GM12801 (cell line): ENCODE data around the gene MBNL1.

Experiments used
- CTCF ChIP-seq: IDR thresholded peaks from one replicate; pipeline ENCODE4 v1.5.1; 2011; ENCODE audit warnings: control low read depth; ENCODE audit not compliant: insufficient read length; ENCODE audit errors: extremely low read depth

MBNL1 gene

GRCh38 chr3:152241142-152242017, 27.3 kb upstream of the MBNL1 start:
- no peak for TF ChIP-seq CTCF

- no peak for TF ChIP-seq CTCF
Measured at GRCh38 chr3:152243301-152243711, 25.4 kb upstream of the MBNL1 start.

GRCh38 chr3:152243721-152244516, 24.8 kb upstream of the MBNL1 start:
- no peak for TF ChIP-seq CTCF

- TF ChIP-seq CTCF: no peak
Measured at GRCh38 chr3:152244517-152244888, 24.2 kb upstream of the MBNL1 start.

- TF ChIP-seq CTCF: no peak
Measured at GRCh38 chr3:152245498-152246170, 23.1 kb upstream of the MBNL1 start.

GRCh38 chr3:152251916-152252315, 16.8 kb upstream of the MBNL1 start:
- TF ChIP-seq CTCF: no peak

- TF ChIP-seq CTCF: no peak
Measured at GRCh38 chr3:152252755-152253154, 16.0 kb upstream of the MBNL1 start.
